GM18519 (cell line): Measurements from ENCODE around the gene SLC30A9.

Experiments
- ATAC-seq: cut with Tn5 transposase; IDR thresholded peaks from one replicate; pipeline ENCODE4 v1.9.1; 2021; ENCODE audit warnings: mild to moderate bottlenecking, moderate library complexity; ENCODE audit not compliant: unreplicated experiment, low FRiP score

The SLC30A9 gene

GRCh38 chr4:42132099-42132498, 141.8 kb downstream of the SLC30A9 start:
- ATAC-seq = no peak

DNA sequence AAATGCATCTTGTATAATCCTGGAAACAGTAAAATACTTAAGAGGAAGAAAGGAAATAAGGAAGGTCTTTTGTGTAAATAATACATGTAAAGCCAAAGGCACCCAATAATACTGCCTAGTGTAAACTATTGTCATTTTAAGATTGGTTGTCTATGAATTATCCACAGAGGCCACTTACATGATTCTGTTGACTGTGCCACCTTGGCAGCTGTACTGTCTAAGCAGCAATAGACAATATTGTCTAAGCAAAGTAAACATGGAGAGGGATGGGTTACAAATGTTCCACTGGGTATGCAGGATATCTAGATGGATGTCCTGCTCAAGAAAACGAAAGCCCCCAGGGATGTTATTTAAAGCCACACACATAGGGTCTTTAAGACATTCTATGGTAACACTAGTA, 142.7 kb downstream of the SLC30A9 start:
- no peak for ATAC-seq

DNA sequence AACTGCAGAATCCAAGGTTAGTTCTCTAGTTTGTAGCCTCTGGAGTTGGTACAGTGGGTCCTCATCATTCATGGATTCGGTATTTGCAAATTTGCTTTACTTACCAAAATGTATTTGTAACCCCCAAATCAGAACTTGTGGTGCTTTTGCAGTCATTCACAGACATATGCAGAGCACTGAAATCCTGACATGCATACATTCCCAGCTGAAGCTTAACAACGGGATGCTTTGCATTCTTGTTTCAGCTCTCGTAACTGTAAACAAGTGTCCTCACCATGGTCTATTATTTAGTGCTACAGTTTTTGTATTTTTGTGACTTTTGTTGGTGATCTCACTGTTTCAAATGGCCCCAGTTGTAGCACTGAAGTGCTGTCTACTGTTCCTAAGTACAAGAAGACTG, 146.0 kb downstream of the SLC30A9 start:
- ATAC-seq = no peak
